HG03571 (cell line): ENCODE data around the gene TCEA2.

Source experiments
- ATAC-seq: cut with Tn5 transposase; IDR thresholded peaks from one replicate; pipeline ENCODE4 v1.9.1; 2021; ENCODE audit not compliant: unreplicated experiment

TCEA2 gene

DNA sequence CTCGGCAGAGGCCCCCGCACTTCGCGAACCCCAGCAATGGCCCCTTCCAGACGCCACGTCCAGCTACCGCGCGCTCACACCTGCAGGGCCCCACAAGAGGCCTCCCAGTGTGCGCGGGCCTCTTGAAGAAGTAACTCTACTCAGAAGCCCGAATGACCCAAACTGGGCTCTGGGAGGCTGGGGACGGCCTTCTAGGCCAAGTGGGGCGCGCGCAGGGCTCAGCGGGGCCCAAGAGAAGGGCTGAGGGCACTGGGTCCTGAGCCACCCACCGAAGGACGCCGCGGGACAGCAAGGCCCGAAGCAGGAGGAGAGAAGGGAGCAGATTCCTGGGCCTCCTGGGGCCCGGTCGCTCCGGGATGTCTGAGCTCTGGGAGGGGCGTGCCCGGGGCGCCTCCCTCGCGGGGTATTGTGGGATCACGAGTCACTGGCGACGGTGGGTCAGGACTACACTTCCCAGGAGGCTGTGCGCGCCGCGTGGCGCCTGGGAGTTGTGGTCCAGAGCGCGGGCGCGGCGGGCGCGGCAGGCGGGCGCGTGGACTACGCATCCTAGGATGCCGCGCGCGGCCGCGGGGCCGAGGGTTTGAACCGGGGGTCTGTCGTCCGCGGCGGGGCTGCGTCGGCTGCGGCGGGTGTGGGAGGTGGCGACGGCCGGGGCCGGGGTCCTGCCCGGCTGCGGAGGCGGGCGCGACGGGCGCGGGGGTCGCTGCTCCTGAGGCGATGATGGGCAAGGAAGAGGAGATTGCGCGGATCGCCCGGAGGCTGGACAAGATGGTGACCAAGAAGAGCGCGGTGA, at the start of gene TCEA2:
Gene TCEA2, plus strand, starts transcription at position 603 of the 793 bp plus-strand sequence. Its CDS starts 115 bp downstream, at position 718.
- peak; percentile 59 for ATAC-seq

DNA sequence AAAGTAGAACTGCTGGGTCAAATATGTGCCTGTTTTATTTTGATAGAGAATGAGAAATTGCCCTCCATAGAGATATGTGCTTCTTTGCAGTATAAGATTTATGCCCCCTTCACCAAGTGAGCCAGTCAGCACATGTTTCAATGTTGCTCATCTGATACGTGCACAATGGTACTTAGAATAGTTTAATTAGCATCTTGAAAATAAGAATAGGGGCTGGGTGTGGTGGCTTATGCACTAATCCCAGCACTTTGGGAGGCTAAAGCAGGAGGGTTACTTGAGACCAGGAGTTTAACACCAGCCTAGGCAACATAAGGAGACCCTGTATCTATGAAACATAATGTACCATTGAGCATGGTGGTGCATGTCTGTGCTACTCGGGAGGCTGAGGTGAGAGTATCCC, 47.4 kb upstream of the TCEA2 start:
- no peak for ATAC-seq

DNA sequence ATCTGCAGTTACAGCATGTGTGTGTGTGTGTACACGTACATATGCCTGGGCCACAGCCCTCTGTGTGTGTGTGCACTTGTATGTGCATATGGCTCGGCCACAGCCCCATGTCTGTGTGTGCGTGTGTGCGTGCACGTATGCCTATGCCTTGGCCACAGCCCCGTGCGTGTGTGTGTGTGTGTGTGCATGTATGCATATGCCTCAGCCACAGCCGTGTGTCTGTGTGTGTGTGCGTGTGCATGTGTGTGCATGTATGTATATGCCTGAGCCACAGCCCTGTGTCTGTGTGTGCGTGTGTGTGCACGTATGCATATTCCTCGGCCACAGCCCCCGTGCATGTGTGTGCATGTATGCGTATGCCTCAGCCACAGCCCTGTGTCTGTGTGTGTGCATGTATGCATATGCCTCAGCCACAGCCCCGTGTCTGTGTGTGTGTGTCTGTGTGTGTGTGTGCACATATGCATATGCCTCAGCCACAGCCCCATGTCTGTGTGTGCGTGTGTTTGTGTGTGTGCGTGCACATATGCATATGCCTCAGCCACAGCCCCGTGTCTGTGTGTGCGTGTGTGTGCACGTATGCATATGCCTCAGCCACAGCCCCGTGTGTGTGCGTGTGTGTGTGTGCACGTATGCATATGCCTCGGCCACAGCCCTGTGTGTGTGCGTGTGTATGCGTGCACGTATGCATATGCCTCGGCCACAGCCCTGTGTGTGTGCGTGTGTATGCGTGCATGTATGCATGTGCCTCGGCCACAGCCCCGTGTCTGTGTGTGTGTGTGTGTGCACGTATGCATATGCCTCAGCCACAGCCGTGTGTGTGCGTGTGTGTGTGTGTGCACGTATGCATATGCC, 41.6 kb upstream of the TCEA2 start:
- no peak for ATAC-seq

DNA sequence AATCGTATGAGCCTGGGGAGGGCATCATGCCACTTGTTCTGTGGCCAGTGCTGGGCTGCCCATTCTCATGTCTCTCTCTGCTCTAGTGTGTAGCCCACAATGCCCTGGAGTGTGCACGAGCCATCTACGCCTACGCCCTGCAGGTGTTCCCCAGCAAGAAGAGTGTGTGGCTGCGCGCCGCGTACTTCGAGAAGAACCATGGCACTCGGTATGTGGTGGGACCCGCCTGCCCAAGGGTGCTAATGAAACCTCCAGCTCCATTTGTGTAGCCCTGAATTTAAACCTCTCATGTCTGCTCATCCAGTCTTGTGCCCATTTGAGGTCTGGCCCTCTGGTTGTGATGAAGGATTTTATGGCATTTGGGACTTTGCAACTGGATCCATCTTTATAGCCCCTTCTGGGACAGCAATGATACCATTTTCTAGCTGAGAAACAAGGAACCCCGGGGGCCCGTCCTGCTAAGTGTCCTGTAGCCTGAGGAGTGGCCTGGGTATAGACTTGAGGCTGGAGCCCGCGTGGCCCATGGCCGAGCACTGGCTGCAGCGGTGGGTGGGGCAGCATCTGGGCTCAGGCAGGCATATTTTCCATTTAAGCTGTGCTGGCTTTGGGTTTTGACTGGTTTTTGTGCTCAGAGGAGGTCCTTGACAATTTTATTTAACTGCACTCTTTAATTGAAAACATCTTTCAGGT, 40.2 kb upstream of the TCEA2 start:
- ATAC-seq: no peak

DNA sequence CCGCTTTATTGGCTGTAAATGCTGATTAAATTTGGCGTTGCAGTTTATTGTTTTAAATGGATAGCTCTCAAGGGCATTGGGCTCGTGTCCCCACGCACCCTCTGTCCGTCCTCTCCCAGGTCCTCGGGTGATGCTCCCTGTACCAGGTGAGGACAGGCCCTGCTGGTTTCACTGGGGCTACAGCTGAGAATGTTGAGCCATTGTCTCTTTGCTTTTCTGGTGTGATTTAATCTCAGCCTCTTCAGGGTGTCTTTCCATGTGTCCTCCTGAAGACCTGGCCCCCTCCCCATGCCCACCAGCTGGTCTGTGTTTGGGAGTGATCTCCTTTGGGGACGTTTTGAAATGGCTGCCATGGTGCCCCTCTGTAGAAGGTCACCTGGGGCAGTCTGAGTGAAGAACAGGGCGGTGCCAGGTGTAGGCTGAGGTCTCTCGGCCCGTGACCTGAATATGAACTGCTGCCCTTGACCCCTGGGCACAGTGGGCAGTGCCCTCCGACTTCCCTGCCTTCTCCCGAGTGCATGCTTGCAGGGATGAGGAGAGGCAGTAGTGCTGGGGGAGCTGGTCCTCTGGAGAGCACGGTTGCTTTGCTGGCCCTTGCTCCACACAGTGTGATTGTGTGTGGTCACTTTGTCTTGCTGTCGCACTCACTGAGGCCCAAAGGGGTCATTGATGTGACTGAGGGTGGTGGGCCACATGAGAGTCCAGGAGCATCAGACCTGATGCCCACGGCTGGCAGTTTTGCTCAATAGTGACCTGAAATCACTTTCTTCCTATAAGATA, 39.4 kb upstream of the TCEA2 start:
- ATAC-seq: no peak

DNA sequence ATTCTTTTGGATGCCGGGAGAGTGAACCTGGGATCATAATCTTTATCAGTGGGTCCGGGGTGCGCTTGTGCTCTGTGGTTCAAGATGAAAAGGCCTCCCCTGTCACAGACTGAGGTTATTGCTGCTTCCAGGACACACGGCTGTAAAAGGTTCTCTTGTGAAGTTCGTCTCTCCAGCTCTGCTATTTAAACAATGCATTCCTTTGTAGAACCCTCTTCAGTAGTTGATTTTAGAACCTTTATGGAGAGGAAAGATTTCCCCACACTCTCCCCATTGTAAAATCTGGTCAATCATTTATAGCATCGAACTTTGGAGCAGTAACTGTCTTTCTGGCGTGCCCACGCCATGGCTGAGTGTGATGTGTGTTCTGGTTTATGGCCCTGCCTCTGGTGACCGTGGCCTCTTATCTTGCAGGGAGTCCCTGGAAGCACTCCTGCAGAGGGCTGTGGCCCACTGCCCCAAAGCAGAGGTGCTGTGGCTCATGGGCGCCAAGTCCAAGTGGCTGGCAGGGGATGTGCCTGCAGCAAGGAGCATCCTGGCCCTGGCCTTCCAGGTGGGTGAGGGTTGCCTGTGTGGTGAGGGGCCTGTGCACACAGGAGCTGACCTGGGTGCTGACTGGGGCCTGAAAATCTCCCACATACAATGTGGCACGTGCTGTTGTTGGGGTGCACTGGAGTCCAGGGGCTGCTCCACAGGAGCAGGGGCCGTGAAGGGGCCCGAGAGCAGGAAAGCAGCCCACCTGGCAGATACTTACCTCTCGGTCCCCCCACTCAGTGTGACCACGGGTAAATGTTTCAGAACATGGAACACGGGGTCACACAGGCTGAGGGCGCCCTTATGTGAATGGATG, 38.6 kb upstream of the TCEA2 start:
- no peak for ATAC-seq

DNA sequence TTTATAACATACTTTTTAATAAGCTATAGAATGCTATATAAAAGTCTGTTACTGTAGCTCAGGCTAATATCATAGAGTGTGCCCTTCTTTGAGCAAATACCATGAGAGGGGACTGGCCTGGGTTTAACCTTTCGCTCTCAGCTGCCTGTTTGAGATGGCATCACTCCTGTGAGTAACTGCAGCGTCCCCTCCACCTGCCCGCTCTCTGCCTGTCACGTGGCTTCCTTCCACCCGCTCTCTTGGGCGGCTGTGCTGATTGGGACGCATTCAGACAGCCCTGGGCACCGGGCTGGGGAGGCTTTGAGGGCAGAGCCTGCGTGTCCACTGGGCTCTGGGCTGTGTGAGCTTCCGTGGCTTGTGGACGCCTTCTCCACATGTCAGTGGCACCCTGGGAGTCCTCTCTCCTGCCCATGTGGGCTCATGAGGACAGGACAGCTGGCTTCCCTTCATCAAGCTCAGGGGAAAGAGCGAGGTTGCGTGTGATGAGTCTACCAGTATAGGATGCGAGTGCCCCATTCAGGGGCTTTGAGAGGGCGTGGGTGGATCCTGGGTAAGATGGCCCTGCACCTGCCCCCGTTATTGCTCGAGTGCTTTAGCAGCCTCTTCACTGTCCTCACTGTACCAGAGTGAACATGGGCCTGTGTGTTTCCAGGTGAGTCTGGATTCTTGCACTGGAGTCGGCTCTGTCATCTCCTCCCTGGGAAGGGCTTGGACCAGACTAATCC, 37.7 kb upstream of the TCEA2 start:
- ATAC-seq: no peak

DNA sequence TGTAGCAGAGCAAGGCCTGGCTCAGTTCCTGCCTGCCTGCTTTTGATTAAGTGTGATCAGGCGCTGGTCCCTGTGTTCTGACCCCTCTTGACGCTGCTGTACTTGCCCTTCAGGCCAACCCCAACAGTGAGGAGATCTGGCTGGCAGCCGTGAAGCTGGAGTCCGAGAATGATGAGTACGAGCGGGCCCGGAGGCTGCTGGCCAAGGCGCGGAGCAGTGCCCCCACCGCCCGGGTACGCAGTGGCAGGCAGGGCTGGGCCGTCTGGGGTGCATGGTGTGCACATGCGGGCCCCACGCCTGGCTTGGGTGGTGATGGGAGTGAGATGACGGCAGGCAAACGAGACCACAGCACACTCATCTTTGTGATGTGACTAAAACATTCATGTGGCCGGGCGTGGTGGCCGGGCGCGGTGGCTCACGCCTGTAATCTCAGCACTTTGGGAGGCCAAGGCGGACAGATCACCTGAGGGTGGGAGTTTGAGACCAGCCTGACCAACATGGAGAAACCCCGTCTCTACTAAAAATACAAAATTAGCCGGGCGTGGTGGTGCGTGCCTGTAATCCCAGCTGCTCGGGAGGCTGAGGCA, 37.1 kb upstream of the TCEA2 start:
- ATAC-seq: no peak

DNA sequence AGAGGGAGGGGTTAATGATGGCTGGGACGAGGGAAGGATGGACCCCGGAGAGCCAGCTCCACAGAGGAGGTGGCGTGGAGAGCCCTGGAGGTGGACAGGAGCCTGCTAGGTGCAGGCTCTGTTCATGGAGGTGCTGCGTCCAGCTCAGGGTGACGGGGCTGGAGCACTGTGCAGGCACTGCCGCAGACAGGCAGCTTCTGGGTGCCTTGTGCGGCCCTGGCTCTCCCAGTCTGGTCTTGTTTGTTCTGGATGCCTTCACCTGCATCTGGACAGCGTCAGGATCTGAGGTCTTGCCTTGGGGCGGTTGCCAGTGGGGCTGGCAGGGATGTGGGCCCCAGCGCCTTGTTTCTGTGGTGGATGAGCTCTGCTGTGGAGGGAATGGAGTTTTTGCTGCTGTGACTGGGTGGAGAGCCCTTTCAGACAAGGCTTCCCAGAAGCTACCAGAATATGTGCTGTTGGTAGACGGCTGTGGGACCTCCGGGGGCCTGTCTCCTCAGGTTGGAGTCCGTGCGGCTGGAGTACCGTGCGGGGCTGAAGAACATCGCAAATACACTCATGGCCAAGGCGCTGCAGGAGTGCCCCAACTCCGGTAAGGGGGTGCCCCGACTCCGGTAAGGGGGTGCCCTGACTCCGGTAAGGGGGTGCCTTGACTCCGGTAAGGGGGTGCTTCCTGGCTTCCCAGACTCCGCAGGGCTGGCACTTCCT, 34.9 kb upstream of the TCEA2 start:
- ATAC-seq: no peak

DNA sequence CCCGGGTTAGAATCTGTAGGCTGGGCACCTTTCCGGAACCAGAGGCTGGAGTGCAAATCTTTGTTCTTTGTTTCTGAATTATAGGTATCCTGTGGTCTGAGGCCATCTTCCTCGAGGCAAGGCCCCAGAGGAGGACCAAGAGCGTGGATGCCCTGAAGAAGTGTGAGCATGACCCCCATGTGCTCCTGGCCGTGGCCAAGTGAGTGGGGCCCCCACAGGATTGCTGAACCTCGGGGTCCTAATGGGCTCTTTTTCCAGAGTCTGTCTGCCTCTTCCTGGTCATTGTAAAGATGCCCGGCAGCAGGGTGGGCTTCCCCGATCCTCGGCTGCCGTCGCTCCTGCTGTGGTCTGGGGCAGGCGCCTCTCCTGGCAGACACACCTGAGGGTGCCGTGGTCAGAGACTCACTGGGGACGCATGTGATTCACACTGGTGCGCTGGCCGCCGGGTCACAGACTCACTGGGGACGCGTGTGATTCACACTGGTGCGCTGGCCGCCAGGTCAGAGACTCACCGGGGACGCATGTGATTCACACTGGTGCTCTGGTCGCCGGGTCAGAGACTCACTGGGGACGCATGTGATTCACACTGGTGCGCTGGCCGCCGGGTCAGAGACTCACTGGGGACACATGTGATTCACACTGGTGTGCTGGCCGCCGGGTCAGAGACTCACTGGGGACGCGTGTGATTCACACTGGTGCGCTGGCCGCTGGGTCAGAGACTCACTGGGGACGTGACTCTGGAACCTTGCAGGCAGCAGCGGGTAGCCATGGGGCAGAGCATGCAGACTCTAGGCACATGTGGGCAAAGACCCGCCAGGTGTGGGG, 33.5 kb upstream of the TCEA2 start:
- ATAC-seq: no peak

DNA sequence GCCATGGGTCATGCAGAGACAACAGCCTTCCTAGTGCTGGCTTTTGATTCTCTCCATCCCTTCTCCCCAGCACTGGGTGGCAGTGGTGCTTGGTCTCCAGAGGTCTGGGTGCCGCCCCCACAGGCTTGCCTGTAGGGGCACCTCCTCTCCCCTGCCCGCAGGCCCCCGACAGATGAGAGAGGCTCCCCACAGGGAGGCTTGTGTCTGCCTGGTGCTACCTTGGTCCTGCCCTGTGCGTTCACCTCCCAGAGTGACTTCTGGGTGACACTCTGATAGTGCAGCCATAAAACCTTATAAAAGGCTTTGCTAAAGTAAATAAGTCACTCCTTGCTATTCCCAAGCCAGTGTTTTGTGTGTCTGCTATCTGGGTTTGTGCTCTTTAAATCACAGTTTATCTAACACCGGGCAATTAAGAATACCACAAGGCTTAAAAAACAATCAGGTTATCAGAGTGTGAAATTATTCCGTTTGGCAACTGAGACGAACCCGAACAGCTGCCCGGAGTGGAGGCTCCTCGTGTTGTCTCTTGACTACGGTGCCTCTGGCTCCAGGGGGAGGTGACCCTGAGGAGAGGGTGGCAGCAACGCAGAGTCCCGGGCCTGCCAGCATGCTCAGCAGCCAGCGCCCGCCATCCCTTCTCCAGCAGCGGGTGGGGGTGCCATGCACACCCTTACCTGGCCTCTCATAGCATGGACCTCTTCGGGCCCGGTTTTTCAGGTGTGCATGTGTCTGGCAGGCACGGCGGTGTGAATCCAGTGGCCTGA, 32.4 kb upstream of the TCEA2 start:
- no peak for ATAC-seq

DNA sequence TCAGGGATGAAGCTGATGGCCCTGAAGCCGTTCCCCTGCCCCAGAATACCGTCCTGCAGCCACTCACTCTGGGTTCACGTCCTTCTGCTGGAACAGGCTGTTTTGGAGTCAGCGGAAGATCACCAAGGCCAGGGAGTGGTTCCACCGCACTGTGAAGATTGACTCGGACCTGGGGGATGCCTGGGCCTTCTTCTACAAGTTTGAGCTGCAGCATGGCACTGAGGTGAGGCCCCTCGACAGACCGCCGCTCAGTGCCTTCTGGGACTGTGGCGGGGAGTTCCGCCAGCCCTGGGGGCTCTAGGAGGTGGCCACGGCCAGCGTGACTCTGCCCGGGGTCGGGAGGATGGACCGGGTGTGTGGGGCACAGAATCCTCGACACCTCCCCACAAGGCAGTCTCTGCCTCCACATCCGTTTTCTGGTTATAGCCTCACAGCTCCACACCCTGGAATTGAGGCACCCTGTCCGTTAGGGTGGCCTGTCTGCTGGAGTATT, 31.1 kb upstream of the TCEA2 start:
- ATAC-seq: no peak

DNA sequence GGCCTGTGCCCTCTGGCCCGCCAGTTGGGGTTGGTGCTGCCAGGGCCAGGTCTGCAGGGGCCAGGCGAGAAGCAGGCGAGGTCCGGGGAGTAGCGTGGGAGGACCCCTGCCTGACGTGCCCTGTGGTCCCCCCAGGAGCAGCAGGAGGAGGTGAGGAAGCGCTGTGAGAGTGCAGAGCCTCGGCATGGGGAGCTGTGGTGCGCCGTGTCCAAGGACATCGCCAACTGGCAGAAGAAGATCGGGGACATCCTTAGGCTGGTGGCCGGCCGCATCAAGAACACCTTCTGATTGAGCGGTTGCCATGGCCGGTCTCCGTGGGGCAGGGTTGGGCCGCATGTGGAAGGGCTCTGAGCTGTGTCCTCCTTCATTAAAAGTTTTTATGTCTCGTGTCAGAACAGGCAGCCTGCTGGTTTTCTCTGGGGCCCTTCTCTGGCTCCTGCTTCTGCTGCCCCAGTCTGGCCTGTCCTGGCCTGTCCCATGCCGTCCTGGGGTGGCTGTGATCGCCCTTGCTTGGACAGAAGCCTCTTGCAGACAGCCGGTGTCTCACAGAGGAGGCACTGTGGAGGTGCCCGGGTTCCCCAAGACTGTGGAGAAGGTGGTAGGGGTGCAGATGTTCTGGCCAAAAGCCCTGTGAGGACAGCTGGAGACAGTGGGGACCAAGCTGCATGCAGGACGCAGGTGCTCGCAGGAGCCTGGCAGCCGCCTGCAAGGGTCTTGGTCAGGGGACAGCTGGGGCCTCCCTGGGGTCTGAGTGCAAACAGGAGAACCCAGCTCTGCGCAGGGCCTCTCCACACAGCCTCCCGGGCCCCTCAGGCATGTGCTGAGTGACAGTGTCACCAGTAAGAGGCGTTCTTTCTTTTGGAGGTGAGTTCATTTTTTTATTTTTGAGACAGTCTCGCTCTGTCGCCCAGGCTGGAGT, 30.0 kb upstream of the TCEA2 start:
- no peak for ATAC-seq

DNA sequence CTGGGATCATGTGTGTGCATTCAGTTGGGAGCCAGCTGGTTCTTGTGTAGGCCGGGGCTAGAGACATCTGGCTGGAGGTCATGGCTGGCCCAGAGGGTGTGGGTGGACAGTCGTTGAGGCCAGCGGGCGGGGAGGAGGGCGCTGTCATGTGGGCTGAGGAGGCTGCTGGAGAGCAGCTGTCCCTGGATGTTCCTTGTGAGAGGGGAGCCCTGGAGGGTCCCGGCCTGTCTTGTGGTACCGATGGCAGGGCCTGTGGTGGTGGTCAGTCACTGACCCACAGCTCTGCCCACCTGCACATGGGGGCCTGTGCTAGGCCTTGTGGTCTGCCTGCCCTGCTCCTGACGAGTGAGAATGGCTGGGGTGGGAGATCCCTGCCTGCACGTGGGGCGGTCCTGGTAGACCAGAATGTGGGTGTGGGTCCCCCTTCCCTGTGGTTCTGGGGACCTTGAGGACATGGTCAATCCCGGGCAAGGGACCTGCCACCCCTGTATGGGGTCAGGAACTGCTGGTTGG, 29.0 kb upstream of the TCEA2 start:
- no peak for ATAC-seq
